Liver (tissue), 3 donors: ENCODE results near the gene MCM9.

Experiments used
- ATF3 ChIP-seq: IDR thresholded peaks from 2 replicates; pipeline ENCODE4 v1.6.1; 2016; ENCODE audit warnings: antibody characterized with exemption
- CTCF ChIP-seq: fragments of 150-350 bp; IDR thresholded peaks from 2 replicates; pipeline ENCODE4 v1.5.1; 2017; ENCODE audit warnings: improper control_type of control experiment, low read depth, low read length; ENCODE audit not compliant: missing input control
- MAX ChIP-seq: IDR thresholded peaks from 2 replicates; pipeline ENCODE4 v1.6.1; 2016; ENCODE audit warnings: antibody characterized with exemption
- REST ChIP-seq: IDR thresholded peaks from 2 replicates; pipeline ENCODE4 v1.6.1; 2016; ENCODE audit warnings: antibody characterized with exemption, mild to moderate bottlenecking
- YY1 ChIP-seq: IDR thresholded peaks from 2 replicates; pipeline ENCODE4 v1.6.1; 2016; ENCODE audit warnings: antibody characterized with exemption, mild to moderate bottlenecking
- donor health status: healthy.
- donor health status: healthy.

- TF ChIP-seq CTCF (no peak), YY1 (no peak), MAX (no peak), REST (no peak), ATF3 (no peak)
Measured at GRCh38 chr6:118895261-118895560, 39.7 kb downstream of the MCM9 start.
